ENCODE results near the gene CDK10. TPM values are rescaled to one million over a fixed set of nuclear protein-coding genes. Genes with fewer than 3 reads are reported as not detected.

The CDK10 gene
- total RNA-seq, 1 donor from 2014 or later: 132 TPM

- H3K27ac Mint-ChIP-seq: no peak overlapping the region
- no peak for DNase-seq (ENCODE audit: extremely low spot score, unreplicated experiment)
- TF ChIP-seq, protein P1, sequence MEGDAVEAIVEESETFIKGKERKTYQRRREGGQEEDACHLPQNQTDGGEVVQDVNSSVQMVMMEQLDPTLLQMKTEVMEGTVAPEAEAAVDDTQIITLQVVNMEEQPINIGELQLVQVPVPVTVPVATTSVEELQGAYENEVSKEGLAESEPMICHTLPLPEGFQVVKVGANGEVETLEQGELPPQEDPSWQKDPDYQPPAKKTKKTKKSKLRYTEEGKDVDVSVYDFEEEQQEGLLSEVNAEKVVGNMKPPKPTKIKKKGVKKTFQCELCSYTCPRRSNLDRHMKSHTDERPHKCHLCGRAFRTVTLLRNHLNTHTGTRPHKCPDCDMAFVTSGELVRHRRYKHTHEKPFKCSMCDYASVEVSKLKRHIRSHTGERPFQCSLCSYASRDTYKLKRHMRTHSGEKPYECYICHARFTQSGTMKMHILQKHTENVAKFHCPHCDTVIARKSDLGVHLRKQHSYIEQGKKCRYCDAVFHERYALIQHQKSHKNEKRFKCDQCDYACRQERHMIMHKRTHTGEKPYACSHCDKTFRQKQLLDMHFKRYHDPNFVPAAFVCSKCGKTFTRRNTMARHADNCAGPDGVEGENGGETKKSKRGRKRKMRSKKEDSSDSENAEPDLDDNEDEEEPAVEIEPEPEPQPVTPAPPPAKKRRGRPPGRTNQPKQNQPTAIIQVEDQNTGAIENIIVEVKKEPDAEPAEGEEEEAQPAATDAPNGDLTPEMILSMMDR (conservative IDR thresholded peaks at IDR 0.05): no peak
- no peak overlapping the region for H3K4me3 Mint-ChIP-seq
- H3K9me3 Mint-ChIP-seq: no peaks in the 10 kb centered on the region
- H3K36me3 Mint-ChIP-seq: peaks cover 19% of the 10 kb centered on the region
- no peaks in the 10 kb centered on the region for H3K4me1 Mint-ChIP-seq (ENCODE audit: unreplicated experiment)
- H3K27me3 Mint-ChIP-seq: no peaks in the 10 kb centered on the region
These were observed 47.3 kb downstream of the CDK10 start for GRCh38 chr16:89733792-89734191.

- no peak for DNase-seq (ENCODE audit: extremely low spot score, unreplicated experiment)
- H3K27ac Mint-ChIP-seq: no peak overlapping the region
- peaks cover 11% of the 10 kb centered on the region for H3K36me3 Mint-ChIP-seq
- TF ChIP-seq, protein P1 (conservative IDR thresholded peaks at IDR 0.05): no peak
- H3K4me1 Mint-ChIP-seq (ENCODE audit: unreplicated experiment): no peaks in the 10 kb centered on the region
- no peaks in the 10 kb centered on the region for H3K27me3 Mint-ChIP-seq
- no peaks in the 10 kb centered on the region for H3K9me3 Mint-ChIP-seq
- no peak overlapping the region for H3K4me3 Mint-ChIP-seq
These were observed 50.1 kb downstream of the CDK10 start for GRCh38 chr16:89736554-89736953.

- H3K27ac Mint-ChIP-seq: no peak overlapping the region
These were observed 51.0 kb downstream of the CDK10 start for GRCh38 chr16:89737341-89738071.

GRCh38 chr16:89738072-89738377 is 51.5 kb downstream of the CDK10 start:
- Mint-ChIP-seq H3K27ac (no peak overlapping the region), H3K4me1 (ENCODE audit: unreplicated experiment) (no peaks in the 10 kb centered on the region), H3K36me3 (peaks cover 10% of the 10 kb centered on the region), H3K4me3 (no peak overlapping the region), H3K27me3 (no peaks in the 10 kb centered on the region), H3K9me3 (no peaks in the 10 kb centered on the region)
- TF ChIP-seq, protein P1 (conservative IDR thresholded peaks at IDR 0.05): no peak
- DNase-seq (ENCODE audit: extremely low spot score, unreplicated experiment): no peak

More at GRCh38 chr16:89737341-89738071, 51.0 kb downstream of the CDK10 start:
- H3K36me3 Mint-ChIP-seq: peaks cover 7% of the 10 kb centered on the region
- H3K4me3 Mint-ChIP-seq: no peak overlapping the region
- no peaks in the 10 kb centered on the region for H3K9me3 Mint-ChIP-seq
- TF ChIP-seq, protein P1 (conservative IDR thresholded peaks at IDR 0.05): no peak
- H3K27me3 Mint-ChIP-seq: no peaks in the 10 kb centered on the region
- no peaks in the 10 kb centered on the region for H3K4me1 Mint-ChIP-seq (ENCODE audit: unreplicated experiment)
- DNase-seq (ENCODE audit: extremely low spot score, unreplicated experiment): no peak

DNA sequence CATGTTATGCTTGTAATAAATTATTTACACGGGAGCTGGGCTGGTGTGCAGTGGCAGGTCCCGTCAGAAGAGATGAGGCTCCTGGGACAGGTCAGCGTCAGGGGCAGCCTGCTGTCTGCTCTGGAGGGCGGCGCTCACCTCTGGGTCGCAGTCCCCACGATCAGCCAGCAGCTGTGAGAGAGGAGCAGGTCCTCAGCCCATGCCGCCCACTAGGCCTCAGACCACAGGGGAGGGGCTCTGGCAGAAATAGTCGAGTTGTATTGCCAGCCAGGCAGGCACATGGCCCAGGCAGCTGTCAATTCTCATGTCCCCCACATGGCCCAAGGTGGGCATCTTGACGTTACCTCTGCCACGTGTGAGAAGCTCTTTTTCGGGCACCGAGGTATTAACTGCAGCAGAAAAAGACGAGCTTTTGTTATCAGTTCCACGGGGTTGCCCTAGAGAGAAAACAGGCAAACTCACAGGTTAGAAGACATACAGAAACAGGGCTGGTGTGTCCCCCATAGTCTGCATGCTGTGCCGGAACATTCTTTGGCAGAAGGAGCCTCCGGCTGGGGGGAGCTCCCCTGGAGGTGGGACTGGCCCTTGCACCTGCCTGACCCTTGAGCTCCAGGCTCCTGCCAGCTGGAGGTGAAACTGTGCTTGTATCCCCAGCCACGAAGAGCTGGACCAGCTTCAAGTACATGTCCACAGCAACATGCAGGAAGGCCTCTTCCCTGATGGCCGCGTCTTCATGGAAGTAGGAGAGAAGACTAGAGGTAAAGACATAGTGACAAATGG is 52.2 kb downstream of the CDK10 start:
- Mint-ChIP-seq H3K4me3 (no peak overlapping the region), H3K9me3 (no peaks in the 10 kb centered on the region), H3K27me3 (no peaks in the 10 kb centered on the region), H3K4me1 (ENCODE audit: unreplicated experiment) (no peaks in the 10 kb centered on the region), H3K36me3 (peaks cover 10% of the 10 kb centered on the region), H3K27ac (no peak overlapping the region)
- no peak for DNase-seq (ENCODE audit: extremely low spot score, unreplicated experiment)
- TF ChIP-seq, protein P1 (conservative IDR thresholded peaks at IDR 0.05): no peak
